ENCODE results near the gene SLC44A5. TPM values are rescaled to one million over a fixed set of nuclear protein-coding genes. Genes with fewer than 3 reads are reported as not detected.

The SLC44A5 gene
- total RNA-seq, 1 experiment from 2014 or later = 2.4 TPM

- H3K9me3 ChIP-seq (ENCODE audit: control insufficient read depth, low read depth, low read length) = no peaks in the 10 kb centered on the region
- no peak overlapping the region for H4K8ac ChIP-seq (replicated peaks; ENCODE audit: insufficient read length, low read depth, low read length)
- H3K27ac ChIP-seq (ENCODE audit: insufficient read length, low read depth, low read length) = no peak overlapping the region
- no peaks in the 10 kb centered on the region for H3K4me1 ChIP-seq (ENCODE audit: insufficient read depth, low read length)
- H3K4me2 ChIP-seq (ENCODE audit: insufficient read depth, insufficient read length, low read length) = no peak overlapping the region
- no peak overlapping the region for H2BK12ac ChIP-seq (ENCODE audit: insufficient read length, low read depth, low read length)
- no peak overlapping the region for H2AFZ ChIP-seq (ENCODE audit: low read length)
- Mint-ChIP-seq H3K27ac (peak overlapping the region in 1 of 3 experiments; percentile 58; a peak in 2 of 7 replicates), H3K36me3 (ENCODE audit: insufficient read depth in 1 of 3, low read depth in 3 of 3) (no peaks in the 10 kb centered on the region; a peak in 1 of 7 replicates), H3K4me1 (peaks cover 2% of the 10 kb centered on the region in 2 experiments; a peak in 1 of 4 replicates), H3K4me3 (no peak overlapping the region), H3K27me3 (ENCODE audit: low read depth) (no peaks in the 10 kb centered on the region), H3K9me3 (peaks cover 6 to 8% of the 10 kb centered on the region in 2 experiments)
- H2AK5ac ChIP-seq (ENCODE audit: insufficient read length, low read length) = no peak overlapping the region
- H3K14ac ChIP-seq (ENCODE audit: insufficient read depth, low read length) = no peak overlapping the region; the same call in 1 of the 2 replicates
- TF ChIP-seq CTCF (conservative IDR thresholded peaks at IDR 0.05) = no peak
- H3K79me2 ChIP-seq (ENCODE audit: insufficient read depth, low read length) = no peaks in the 10 kb centered on the region; the same call in 1 of the 2 replicates
- H3K23ac ChIP-seq (ENCODE audit: insufficient read length, low read depth, low read length) = no peak overlapping the region
- H2BK15ac ChIP-seq (ENCODE audit: low read depth, low read length) = no peak overlapping the region
- no peak overlapping the region for H4K91ac ChIP-seq (ENCODE audit: insufficient read length, low read depth, low read length)
- H2BK20ac ChIP-seq (ENCODE audit: low read depth, low read length, poor library complexity, severe bottlenecking) = no peak overlapping the region
- no peak overlapping the region for H3K4ac ChIP-seq (ENCODE audit: low read depth, low read length)
- H3K27me3 ChIP-seq (ENCODE audit: insufficient read depth, low read length) = no peaks in the 10 kb centered on the region
- no peaks in the 10 kb centered on the region for H4K20me1 ChIP-seq (ENCODE audit: control insufficient read depth, insufficient read depth, insufficient read length)
- no peaks in the 10 kb centered on the region for H3K79me1 ChIP-seq (ENCODE audit: insufficient read depth, low read depth, low read length, poor library complexity, severe bottlenecking)
- no peaks in the 10 kb centered on the region for H3K23me2 ChIP-seq (ENCODE audit: insufficient read length, low read depth, low read length, poor library complexity, severe bottlenecking)
- no peak overlapping the region for H3K18ac ChIP-seq (ENCODE audit: insufficient read length, low read depth, low read length)
- no peak overlapping the region for H4K5ac ChIP-seq (ENCODE audit: insufficient read length, low read depth, low read length)
- no peak overlapping the region for H3K9ac ChIP-seq (ENCODE audit: extremely low read depth, insufficient read length, low read length)
- H2BK5ac ChIP-seq (ENCODE audit: insufficient read length, low read length) = no peak overlapping the region
- H2BK120ac ChIP-seq (ENCODE audit: low read depth, low read length, poor library complexity, severe bottlenecking) = no peak overlapping the region
- no peak for DNase-seq
- H3T11ph ChIP-seq (ENCODE audit: low read length) = no peak overlapping the region
- no CpG with 5 or more reads among the region's 5 CpGs for WGBS (ENCODE audit: extremely low coverage, insufficient read length, low lambda C conversion rate)
- no peak overlapping the region for H3K56ac ChIP-seq (ENCODE audit: insufficient read length, low read depth, low read length)
These were observed 160.9 kb downstream of the SLC44A5 start for GRCh38 chr1:75449998-75450397.
